Measurements from ENCODE around the gene TNNC1. TPM values are rescaled to one million over a fixed set of nuclear protein-coding genes. Genes with fewer than 3 reads are reported as not detected.

Gene TNNC1
- total RNA-seq, 1 experiment from 2014 or later: 40.5 TPM

DNA sequence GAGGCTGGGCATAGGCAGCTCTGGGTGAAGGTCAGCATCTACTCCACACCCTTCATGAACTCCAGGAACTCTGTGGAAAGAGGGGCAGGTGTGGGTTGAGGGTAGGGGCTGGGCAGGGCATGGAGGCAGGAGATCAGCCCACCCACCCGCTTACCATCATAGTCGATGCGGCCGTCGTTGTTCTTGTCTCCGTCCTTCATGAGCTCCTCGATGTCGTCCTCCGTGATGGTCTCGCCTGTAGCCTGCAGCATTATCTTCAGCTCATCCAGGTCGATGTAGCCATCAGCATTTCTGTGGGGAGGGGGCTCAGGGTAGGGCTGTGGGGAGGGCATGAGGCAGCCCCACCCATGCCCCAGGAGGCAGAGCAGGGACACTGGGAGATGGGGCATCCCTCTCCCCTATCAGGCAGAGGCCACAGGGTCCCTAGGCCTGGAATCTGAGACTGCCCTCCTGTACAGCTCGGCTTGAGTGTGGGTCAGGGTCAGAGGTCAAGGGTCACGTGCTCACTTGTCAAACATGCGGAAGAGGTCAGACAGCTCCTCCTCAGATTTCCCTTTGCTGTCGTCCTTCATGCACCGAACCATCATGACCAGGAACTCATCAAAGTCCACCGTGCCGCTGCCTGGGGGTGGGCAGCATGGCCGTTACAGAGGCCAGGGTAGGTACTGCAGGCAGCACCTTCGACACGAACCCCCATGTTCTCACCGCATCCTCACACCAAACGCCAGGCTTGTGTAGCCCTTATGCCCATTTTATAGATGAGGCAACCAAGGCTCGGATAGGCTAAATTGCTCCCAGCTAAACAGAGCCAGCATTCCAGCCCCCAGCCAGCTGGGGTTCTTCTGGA, 2.4 kb downstream of the TNNC1 start:
- no TSS peak for BruUV-seq (replicated peaks)
- Histone ChIP-seq H3K4me1 (peaks cover 67% of the 10 kb centered on the region), H3K36me3 (ENCODE audit: control insufficient read depth, insufficient read depth, low read length) (no peaks in the 10 kb centered on the region), H3K27me3 (replicated peaks; ENCODE audit: control insufficient read depth, insufficient read depth, low read length) (no peaks in the 10 kb centered on the region), H3K9me3 (no peaks in the 10 kb centered on the region), H3K4me3 (ENCODE audit: low read depth, low read length) (no peak overlapping the region)
- H3K27ac Mint-ChIP-seq (ENCODE audit: unreplicated experiment): peak overlapping the region; percentile 77
- H3K27me3 Mint-ChIP-seq (ENCODE audit: insufficient read depth, unreplicated experiment): no peaks in the 10 kb centered on the region
- peak; percentile 40 to 63 for DNase-seq
- intact Hi-C loops (cut with micrococcal nuclease; ENCODE audit: unreplicated experiment): loop anchor here (10.0 kb wide), 1 partner anchor 83 kb away; the partner anchor contains the start of genes NT5DC2 and UQCC5
- no peaks in the 10 kb centered on the region for H3K9me3 Mint-ChIP-seq (ENCODE audit: unreplicated experiment)
- peaks cover 6% of the 10 kb centered on the region for H3K36me3 Mint-ChIP-seq (ENCODE audit: insufficient read depth, unreplicated experiment)
- ChIA-PET POLR2A (no interaction called here), CTCF (interaction anchor here (0.7 kb wide), 1 partner anchor 15 kb away, joined by 3 read pairs; no protein-coding TSS in a partner anchor)
- TF ChIP-seq, protein P1, sequence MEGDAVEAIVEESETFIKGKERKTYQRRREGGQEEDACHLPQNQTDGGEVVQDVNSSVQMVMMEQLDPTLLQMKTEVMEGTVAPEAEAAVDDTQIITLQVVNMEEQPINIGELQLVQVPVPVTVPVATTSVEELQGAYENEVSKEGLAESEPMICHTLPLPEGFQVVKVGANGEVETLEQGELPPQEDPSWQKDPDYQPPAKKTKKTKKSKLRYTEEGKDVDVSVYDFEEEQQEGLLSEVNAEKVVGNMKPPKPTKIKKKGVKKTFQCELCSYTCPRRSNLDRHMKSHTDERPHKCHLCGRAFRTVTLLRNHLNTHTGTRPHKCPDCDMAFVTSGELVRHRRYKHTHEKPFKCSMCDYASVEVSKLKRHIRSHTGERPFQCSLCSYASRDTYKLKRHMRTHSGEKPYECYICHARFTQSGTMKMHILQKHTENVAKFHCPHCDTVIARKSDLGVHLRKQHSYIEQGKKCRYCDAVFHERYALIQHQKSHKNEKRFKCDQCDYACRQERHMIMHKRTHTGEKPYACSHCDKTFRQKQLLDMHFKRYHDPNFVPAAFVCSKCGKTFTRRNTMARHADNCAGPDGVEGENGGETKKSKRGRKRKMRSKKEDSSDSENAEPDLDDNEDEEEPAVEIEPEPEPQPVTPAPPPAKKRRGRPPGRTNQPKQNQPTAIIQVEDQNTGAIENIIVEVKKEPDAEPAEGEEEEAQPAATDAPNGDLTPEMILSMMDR (IDR thresholded peaks at IDR 0.05; ENCODE audit: insufficient read depth in 1 of 2, low read depth in 1 of 2, low read length in 1 of 2, severe bottlenecking in 1 of 2, unreplicated experiment in 1 of 2): peak in 1 of 2 experiments; percentile 2
- H3K4me3 Mint-ChIP-seq (ENCODE audit: unreplicated experiment): no peak overlapping the region
- H3K4me1 Mint-ChIP-seq (ENCODE audit: low read depth, unreplicated experiment): peaks cover 44% of the 10 kb centered on the region

DNA sequence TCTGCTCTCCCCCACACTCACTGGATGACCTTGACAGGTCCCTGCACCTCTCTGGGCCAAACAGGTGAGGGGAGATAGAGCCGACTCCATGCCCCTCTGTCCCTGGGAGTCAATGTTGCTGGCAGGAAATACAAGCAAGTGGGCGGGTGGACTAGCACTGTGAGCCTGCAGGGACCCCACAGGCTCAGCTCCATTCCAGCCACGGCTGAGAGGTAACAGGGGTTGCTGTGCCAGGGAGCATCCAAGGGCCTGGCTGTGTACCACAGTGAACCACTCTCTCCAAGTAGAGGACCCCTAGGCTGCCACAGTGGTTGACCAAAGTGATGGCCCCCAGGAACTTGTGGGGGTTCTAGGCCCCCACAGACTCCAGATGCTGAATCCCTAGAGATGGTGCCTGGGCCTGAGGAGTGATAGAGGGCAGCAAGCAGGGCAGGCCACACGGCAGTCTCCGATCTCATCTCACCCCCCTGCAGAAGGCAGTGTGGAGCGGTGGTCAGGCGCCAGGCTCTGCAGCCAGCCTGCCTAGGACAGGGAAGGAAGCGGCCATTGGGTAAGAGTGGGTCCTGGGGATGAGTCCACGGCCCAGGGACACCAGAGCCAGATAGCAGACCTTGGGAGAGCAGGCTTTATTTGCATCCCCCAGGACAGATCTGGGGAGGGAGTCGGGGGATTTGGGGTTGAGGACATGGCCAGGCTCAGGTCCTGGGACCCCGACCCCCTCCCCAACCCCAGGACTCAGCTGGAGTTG, 3.2 kb downstream of the TNNC1 start:
- no peak overlapping the region for H3K4me3 ChIP-seq (ENCODE audit: low read depth, low read length)
- H3K27me3 ChIP-seq (replicated peaks; ENCODE audit: control insufficient read depth, insufficient read depth, low read length): no peaks in the 10 kb centered on the region
- intact Hi-C loops (cut with micrococcal nuclease; ENCODE audit: unreplicated experiment): loop anchor here (10.0 kb wide), 1 partner anchor 84 kb away; the partner anchor contains the start of genes NT5DC2 and UQCC5
- ChIA-PET POLR2A (no interaction called here), CTCF (no interaction called here)
- peaks cover 41% of the 10 kb centered on the region for H3K4me1 Mint-ChIP-seq (ENCODE audit: low read depth, unreplicated experiment)
- H3K9me3 ChIP-seq: no peaks in the 10 kb centered on the region
- no peaks in the 10 kb centered on the region for H3K27me3 Mint-ChIP-seq (ENCODE audit: insufficient read depth, unreplicated experiment)
- peak overlapping the region; percentile 77 for H3K27ac Mint-ChIP-seq (ENCODE audit: unreplicated experiment)
- H3K4me3 Mint-ChIP-seq (ENCODE audit: unreplicated experiment): no peak overlapping the region
- peaks cover 62% of the 10 kb centered on the region for H3K4me1 ChIP-seq
- DNase-seq: no peak
- no peaks in the 10 kb centered on the region for H3K9me3 Mint-ChIP-seq (ENCODE audit: unreplicated experiment)
- no TSS peak for BruUV-seq (replicated peaks)
- H3K36me3 ChIP-seq (ENCODE audit: control insufficient read depth, insufficient read depth, low read length): no peaks in the 10 kb centered on the region
- H3K36me3 Mint-ChIP-seq (ENCODE audit: insufficient read depth, unreplicated experiment): peaks cover 6% of the 10 kb centered on the region
- TF ChIP-seq, protein P1 (IDR thresholded peaks at IDR 0.05; ENCODE audit: insufficient read depth in 1 of 2, low read depth in 1 of 2, low read length in 1 of 2, severe bottlenecking in 1 of 2, unreplicated experiment in 1 of 2): no peak
